IMR-90 (cell line): ENCODE results near the gene ATP2C2. TPM values are rescaled to one million over a fixed set of nuclear protein-coding genes. Genes with fewer than 3 reads are reported as not detected.

ENCODE experiments used
- ATAC-seq: fragments of 200-7000 bp; cut with Tn5 transposase; 2 replicates; pipeline ENCODE4 v1.9.1; 2020; ENCODE audit warnings: low read depth, mild to moderate bottlenecking, moderate library complexity
- BruUV-seq: library from RNA; stranded (reverse); fragments of 400-500 nt; replicated peaks from 2 replicates; lab custom pipeline; 2021; lab: Mats Ljungman, UMichigan
- CTCF ChIA-PET: fragments of 300-600 bp; formaldehyde crosslinking; extraction: SDS; loops from one replicate; lab custom pipeline; 2021; ENCODE audit warnings: antibody characterized with exemption; lab: Yijun Ruan, JAX
- POLR2A ChIA-PET: fragments of 300-600 bp; sonication (Branson Sonifier 250); formaldehyde crosslinking; loops from one replicate; lab custom pipeline; 2022; ENCODE audit warnings: antibody characterized with exemption; ENCODE audit not compliant: unreplicated experiment; lab: Charles Lee
- DNase-seq: peaks from one replicate; pipeline ENCODE4 v3.0.0; 2013
- H2AFZ ChIP-seq: replicated peaks from 2 replicates; pipeline ENCODE3; 2013; ENCODE audit warnings: low read length, mild to moderate bottlenecking; ENCODE audit not compliant: poor library complexity
- H2AK5ac ChIP-seq: 2 replicates; pipeline ENCODE4 v1.6.1; 2013; ENCODE audit warnings: low read depth, low read length, inconsistent platforms
- H2AK9ac ChIP-seq: replicated peaks from 2 replicates; pipeline ENCODE3; 2013; ENCODE audit warnings: mild to moderate bottlenecking, low read depth, low read length, moderate library complexity; ENCODE audit not compliant: poor library complexity
- H2BK120ac ChIP-seq: 2 replicates; pipeline ENCODE4 v1.6.1; 2013; ENCODE audit warnings: low read depth, low read length, inconsistent platforms
- H2BK15ac ChIP-seq: 3 replicates; pipeline ENCODE4 v1.6.1; 2013; ENCODE audit warnings: low read depth, low read length, inconsistent platforms
- H2BK20ac ChIP-seq: 2 replicates; pipeline ENCODE4 v1.6.1; 2013; ENCODE audit warnings: low read depth, mild to moderate bottlenecking, inconsistent platforms, low read length, moderate library complexity
- H2BK5ac ChIP-seq: 2 replicates; pipeline ENCODE4 v1.6.1; 2013; ENCODE audit warnings: mild to moderate bottlenecking, low read depth, low read length, inconsistent platforms; ENCODE audit not compliant: poor library complexity, severe bottlenecking
- H3K14ac ChIP-seq: replicated peaks from 2 replicates; pipeline ENCODE4 v1.6.1; 2013; ENCODE audit warnings: low read depth, low read length, inconsistent platforms
- H3K18ac ChIP-seq: 2 replicates; pipeline ENCODE4 v1.6.1; 2013; ENCODE audit warnings: low read depth, low read length, control low read depth
- H3K23ac ChIP-seq: 2 replicates; pipeline ENCODE4 v1.6.1; 2013; ENCODE audit warnings: low read depth, low read length, inconsistent platforms
- H3K27ac ChIP-seq: 2 replicates; pipeline ENCODE4 v1.5.1; 2013; ENCODE audit warnings: mild to moderate bottlenecking, control low read depth, low read length; ENCODE audit not compliant: insufficient read depth
- H3K27me3 ChIP-seq: 2 replicates; pipeline ENCODE4 v1.6.1; 2013; ENCODE audit warnings: low read length; ENCODE audit not compliant: control insufficient read depth, insufficient read depth
- H3K36me3 ChIP-seq: 2 replicates; pipeline ENCODE4 v1.6.1; 2013; ENCODE audit warnings: low read length, mixed read lengths; ENCODE audit not compliant: control insufficient read depth, insufficient read depth
- H3K4ac ChIP-seq: 2 replicates; pipeline ENCODE4 v1.6.1; 2013; ENCODE audit warnings: low read depth, low read length, inconsistent platforms
- H3K4me1 ChIP-seq: 2 replicates; pipeline ENCODE4 v1.6.1; 2013; ENCODE audit warnings: low read length, mixed read lengths; ENCODE audit not compliant: control insufficient read depth, insufficient read depth
- H3K4me2 ChIP-seq: 2 replicates; pipeline ENCODE4 v1.6.1; 2013; ENCODE audit warnings: low read depth, mild to moderate bottlenecking, control low read depth, low read length, moderate library complexity
- H3K4me3 ChIP-seq: 2 replicates; pipeline ENCODE4 v1.5.1; 2013; ENCODE audit warnings: low read depth, mild to moderate bottlenecking, control low read depth, low read length, moderate library complexity; ENCODE audit not compliant: insufficient read depth
- H3K56ac ChIP-seq: 2 replicates; pipeline ENCODE4 v1.6.1; 2013; ENCODE audit warnings: low read length, inconsistent platforms; ENCODE audit not compliant: insufficient read depth; ENCODE audit errors: extremely low read depth
- H3K79me1 ChIP-seq, 2 experiments: 2 replicates each; pipeline ENCODE4 v1.6.1; 2013; ENCODE audit warnings: low read length in 2 of 2, inconsistent platforms in 1 of 2, low read depth in 1 of 2
- H3K9ac ChIP-seq: 2 replicates; pipeline ENCODE4 v1.6.1; 2013; ENCODE audit warnings: low read depth, low read length, control low read depth
- H3K9me1 ChIP-seq: 2 replicates; pipeline ENCODE4 v1.6.1; 2013; ENCODE audit warnings: low read length, inconsistent platforms; ENCODE audit not compliant: insufficient read depth
- H3K9me3 ChIP-seq: 2 replicates; pipeline ENCODE4 v1.6.1; 2013; ENCODE audit warnings: low read length; ENCODE audit not compliant: control insufficient read depth, insufficient read depth
- H4K20me1 ChIP-seq: 2 replicates; pipeline ENCODE4 v1.6.1; 2013; ENCODE audit warnings: low read length, inconsistent platforms; ENCODE audit not compliant: insufficient read depth
- H4K5ac ChIP-seq: 2 replicates; pipeline ENCODE4 v1.6.1; 2013; ENCODE audit warnings: mild to moderate bottlenecking, low read depth, low read length, control low read depth
- H4K8ac ChIP-seq, 2 experiments: 2 replicates each; pipeline ENCODE4 v1.6.1; 2013; ENCODE audit warnings: low read depth in 2 of 2, low read length in 2 of 2, control low read depth in 1 of 2, inconsistent platforms in 1 of 2
- H4K91ac ChIP-seq: 2 replicates; pipeline ENCODE4 v1.6.1; 2013; ENCODE audit warnings: low read depth, low read length, inconsistent platforms; ENCODE audit not compliant: insufficient read depth
- CTCF ChIP-seq: conservative IDR thresholded peaks from 2 replicates; pipeline ENCODE4 v1.5.1; 2012; ENCODE audit warnings: mild to moderate bottlenecking, low read depth, low read length, improper control_type of control experiment
- MAZ ChIP-seq: IDR thresholded peaks from 2 replicates; pipeline ENCODE4 v1.6.1; 2012; ENCODE audit warnings: low read depth, mild to moderate bottlenecking, low read length, improper control_type of control experiment, moderate library complexity, borderline replicate concordance
- NFE2L2 ChIP-seq: fragments of 150-350 bp; IDR thresholded peaks from 2 replicates; pipeline ENCODE4 v1.6.1; 2016; ENCODE audit warnings: low read depth, mild to moderate bottlenecking, low read length
- RFX5 ChIP-seq: IDR thresholded peaks from 2 replicates; pipeline ENCODE4 v1.8.0; 2012; ENCODE audit warnings: low read depth, mild to moderate bottlenecking, low read length, moderate library complexity
- WGBS, 2 experiments: methylation state at CpG; one replicate each; pipeline versions ENCODE4 v1.1.5 to v1.1.7; 2013; ENCODE audit warnings: missing lambda C conversion rate in 2 of 2; ENCODE audit not compliant: insufficient read length in 1 of 2; ENCODE audit errors: extremely low coverage in 2 of 2; 5-methylcytosine and 5-hydroxymethylcytosine counted together
- dilution Hi-C: fragments of 300-500 bp; cut with HindIII; formaldehyde crosslinking; loops from one replicate; pipeline ENCODE4 v1.14.3; 2018; ENCODE audit warnings: low sequenced_read_pairs; ENCODE audit not compliant: unreplicated experiment
- in situ Hi-C: fragments of 300-500 bp; cut with MboI; formaldehyde crosslinking; loops from 3 replicates; pipeline ENCODE4 v1.14.3; 2019; ENCODE audit warnings: low sequenced_read_pairs, inconsistent platforms, mixed read lengths
- intact Hi-C: fragments of 100-400 bp; cut with micrococcal nuclease; formaldehyde crosslinking; loops from 2 replicates; pipeline ENCODE4 v1.10.0; 2022
- polyA plus RNA-seq, 3 experiments: library from polyadenylated mRNA; depleted of rRNA; stranded (reverse); fragments of >200 nt; gene quantifications; 2 replicates each; pipeline ENCODE4 v1.2.3, GENCODE V29; 2012; ENCODE audit warnings: low replicate concordance in 1 of 3
- total RNA-seq: library from RNA; depleted of rRNA; stranded (reverse); fragments of >200 nt; gene quantifications from 2 replicates; pipeline ENCODE4 v1.2.3, GENCODE V29; 2012

The ATP2C2 gene
- total and polyA plus RNA-seq, 2 of the 4 experiments (the other 2 are of a cell fraction): not detected

- no peak overlapping the region for H2BK5ac ChIP-seq
- WGBS, 2 experiments: no CpG with 5 or more reads among the region's 2 CpGs
- no peak overlapping the region for H2BK15ac ChIP-seq
- H3K9ac ChIP-seq: no peak overlapping the region
- in situ Hi-C loops (no loop called here), intact Hi-C loops (no loop called here), dilution Hi-C loops (no loop called here)
- no peak overlapping the region for H4K91ac ChIP-seq
- no peaks in the 10 kb centered on the region for H3K79me1 ChIP-seq
- no peak for ATAC-seq
- no peak overlapping the region for H4K5ac ChIP-seq
- no TSS peak for BruUV-seq
- no peak overlapping the region for H3K18ac ChIP-seq
- DNase-seq: no peak
- no peak overlapping the region for H3K4me2 ChIP-seq
- no peak overlapping the region for H2AK5ac ChIP-seq
- no peak overlapping the region for H3K4me3 ChIP-seq
- peaks cover 63% of the 10 kb centered on the region for H3K27me3 ChIP-seq
- H3K14ac ChIP-seq: no peak overlapping the region
- H3K56ac ChIP-seq: no peak overlapping the region
- no peaks in the 10 kb centered on the region for H3K4me1 ChIP-seq
- H4K8ac ChIP-seq: no peak overlapping the region
- ChIA-PET POLR2A (no interaction called here), CTCF (no interaction called here)
- no peak overlapping the region for H2AFZ ChIP-seq
- H3K27ac ChIP-seq: no peak overlapping the region
- no peak for TF ChIP-seq RFX5
- TF ChIP-seq CTCF: no peak
- TF ChIP-seq NFE2L2: no peak
- no peak for TF ChIP-seq MAZ
- no peak overlapping the region for H3K23ac ChIP-seq
- no peak overlapping the region for H2BK20ac ChIP-seq
- H3K9me1 ChIP-seq: no peaks in the 10 kb centered on the region
- H3K4ac ChIP-seq: no peak overlapping the region
- peaks cover 2% of the 10 kb centered on the region; the same call in 1 of the 2 replicates for H3K9me3 ChIP-seq
- no peaks in the 10 kb centered on the region for H4K20me1 ChIP-seq
- H3K36me3 ChIP-seq: no peaks in the 10 kb centered on the region
- no peak overlapping the region for H2AK9ac ChIP-seq
- H2BK120ac ChIP-seq: no peak overlapping the region
Observed at GRCh38 chr16:84411768-84412167, 43.4 kb downstream of the ATP2C2 start.
